ENCODE measurements around the gene MESP1. TPM values are rescaled to one million over a fixed set of nuclear protein-coding genes. Genes with fewer than 3 reads are reported as not detected.

Gene MESP1
- total RNA-seq (2022; extraction: Qiagen RNA extraction): 1.2 to 8.5 TPM (median 6.7 TPM) in 5 replicates

DNA sequence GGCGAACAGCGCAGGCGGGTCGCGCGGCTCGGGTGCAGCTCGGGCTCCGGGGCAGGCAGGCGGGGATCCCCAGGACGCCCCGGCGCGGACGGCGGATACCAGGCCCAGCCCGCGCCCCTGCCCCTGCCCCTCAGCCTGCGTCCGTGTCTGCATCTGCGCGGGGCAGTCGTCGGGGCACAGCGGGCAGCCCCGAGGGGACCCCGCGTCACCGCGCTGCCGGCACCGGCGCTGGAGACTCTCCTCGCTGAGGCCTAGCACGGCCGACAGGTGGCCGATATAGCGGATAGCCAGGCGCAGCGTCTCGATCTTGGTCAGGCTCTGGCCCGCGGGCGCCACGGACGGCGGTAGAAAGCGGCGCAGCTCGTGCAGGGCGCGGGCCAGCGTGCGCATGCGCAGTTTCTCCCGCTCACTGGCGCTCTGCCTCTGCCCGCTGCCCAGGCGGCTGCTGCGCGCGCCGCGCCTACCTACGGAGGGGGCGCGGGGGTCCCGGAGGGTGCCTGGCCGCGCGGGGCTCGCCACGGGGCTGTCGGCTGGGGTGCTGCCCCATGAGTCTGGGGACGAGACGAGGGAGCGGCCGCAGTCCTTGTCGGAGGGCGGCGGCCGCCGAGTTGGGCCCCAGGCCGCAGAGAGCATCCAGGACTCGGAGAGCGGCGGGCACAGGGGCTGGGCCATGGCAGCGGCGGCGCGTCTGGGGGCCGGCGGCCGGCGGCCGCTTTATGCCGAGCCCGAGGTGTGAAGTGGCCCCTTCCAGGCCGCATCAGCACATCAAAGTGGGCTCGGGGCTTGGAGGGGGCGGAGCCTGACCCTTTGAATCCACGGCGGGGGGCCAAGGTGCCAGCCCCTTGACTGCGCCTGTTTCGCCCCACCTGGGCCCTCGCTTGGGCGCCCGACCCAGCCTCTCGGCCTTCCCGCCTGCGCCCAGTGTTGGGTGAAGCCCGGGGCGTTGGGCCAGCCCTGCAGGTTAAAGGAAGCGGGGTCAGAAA is at the start of gene MESP1:
MESP1 (minus strand) TSS at position 690 of the 983 bp plus-strand sequence; CDS start at position 672, 18 bp downstream.

DNA sequence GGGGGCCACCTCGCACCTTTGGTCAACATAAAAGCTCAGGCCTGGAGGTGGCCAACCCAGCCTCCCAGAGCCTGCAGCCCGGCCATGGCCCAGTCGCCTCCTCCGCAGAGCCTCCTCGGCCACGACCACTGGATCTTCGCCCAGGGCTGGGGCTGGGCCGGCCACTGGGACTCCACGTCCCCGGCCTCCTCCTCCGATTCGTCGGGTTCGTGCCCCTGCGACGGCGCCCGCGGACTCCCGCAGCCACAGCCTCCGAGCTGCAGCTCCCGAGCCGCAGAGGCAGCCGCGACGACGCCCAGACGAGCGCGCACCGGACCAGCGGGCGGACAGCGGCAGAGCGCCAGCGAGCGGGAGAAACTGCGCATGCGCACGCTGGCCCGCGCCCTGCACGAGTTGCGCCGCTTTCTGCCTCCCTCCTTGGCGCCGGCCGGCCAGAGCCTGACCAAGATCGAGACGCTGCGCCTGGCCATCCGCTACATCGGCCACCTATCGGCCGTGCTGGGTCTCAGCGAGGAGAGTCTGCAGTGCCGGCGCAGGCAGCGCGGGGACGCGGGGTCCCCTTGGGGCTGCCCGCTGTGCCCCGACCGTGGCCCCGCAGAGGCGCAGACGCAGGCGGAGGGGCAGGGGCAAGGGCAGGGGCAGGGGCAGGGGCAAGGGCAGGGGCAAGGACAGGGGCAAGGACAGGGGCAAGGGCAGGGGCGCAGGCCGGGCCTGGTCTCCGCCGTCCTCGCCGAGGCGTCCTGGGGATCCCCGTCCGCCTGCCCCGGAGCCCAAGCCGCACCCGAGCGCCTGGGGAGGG is 25.4 kb upstream of the MESP1 start, which contains the start of gene MESP2:
MESP2 (plus strand) TSS at position 59 of the 799 bp plus-strand sequence; CDS start at position 85, 26 bp downstream.

Other genes with a start within 250 kb of the MESP1 start
- 10.1 to 13.7 TPM (median 11.9 TPM) in 5 replicates for gene TICRR, start 175.8 kb downstream of the MESP1 start, total RNA-seq (2022; extraction: Qiagen RNA extraction)
- gene KIF7, start 95.8 kb downstream of the MESP1 start, total RNA-seq (2022; extraction: Qiagen RNA extraction): 3.9 to 5.1 TPM (median 4.1 TPM) in 5 replicates
- gene PLIN1, start 71.9 kb downstream of the MESP1 start, total RNA-seq (2022; extraction: Qiagen RNA extraction): 0.05 to 0.15 TPM (median 0.12 TPM) in 4 of 5 replicates, not detected in the other
- 7.9 to 9.1 TPM (median 8.6 TPM) in 5 replicates for gene PEX11A, start 60.5 kb downstream of the MESP1 start, total RNA-seq (2022; extraction: Qiagen RNA extraction)
- 0.10 to 0.24 TPM (median 0.16 TPM) in 5 replicates for gene WDR93, start 60.4 kb downstream of the MESP1 start, total RNA-seq (2022; extraction: Qiagen RNA extraction)
- 0.24 to 0.84 TPM (median 0.48 TPM) in 5 replicates for gene MESP2, start 25.1 kb upstream of the MESP1 start, total RNA-seq (2022; extraction: Qiagen RNA extraction)
- gene ANPEP, start 63.6 kb upstream of the MESP1 start, total RNA-seq (2022; extraction: Qiagen RNA extraction): 70.9 to 94.8 TPM (median 82.1 TPM) in 5 replicates
- 34.9 to 87.3 TPM (median 39.5 TPM) in 5 replicates for gene AP3S2, start 142.7 kb upstream of the MESP1 start, total RNA-seq (2022; extraction: Qiagen RNA extraction)
- 9.9 to 15.1 TPM (median 12.5 TPM) in 5 replicates for gene ARPIN, start 161.7 kb upstream of the MESP1 start, total RNA-seq (2022; extraction: Qiagen RNA extraction)

All from A549 treated with Hydrocortisone at 1 μM for 4 hours (cell line).